K562 (cell line): ENCODE measurements around the gene RNASET2. TPM values are rescaled to one million over a fixed set of nuclear protein-coding genes. Genes with fewer than 3 reads are reported as not detected.
A peak's percentile ranks its signal among the peaks of the same experiment; 100 is the strongest.

Experiments
- ARID3B ChIP-seq: fragments of 250-450 bp; sonication (Bioruptor Pico); IDR thresholded peaks from 2 replicates; pipeline ENCODE4 v1.4.0; 2020; ENCODE audit warnings: borderline replicate concordance
- CEBPG ChIP-seq, 3 experiments: fragments of 200-800 bp in 1 of 3; sonication (Bioruptor generic) in 1 of 3; sonication (generic) in 1 of 3; formaldehyde crosslinking in 1 of 3; IDR thresholded peaks in 2 of 3; conservative IDR thresholded peaks in 1 of 3; 2 replicates each; pipeline versions ENCODE4 v1.6.1 to v1.8.0; 2016 to 2022; ENCODE audit warnings: missing compliant biosample characterization in 2 of 3, missing genetic modification characterization in 2 of 3, mild to moderate bottlenecking in 1 of 3, missing genetic modification reagents in 1 of 3
- ETV1 ChIP-seq: fragments of 450-650 bp; conservative IDR thresholded peaks from 2 replicates; pipeline ENCODE4 v1.6.1; 2016; ENCODE audit warnings: missing genetic modification characterization, control low read depth, low read depth, missing compliant biosample characterization
- GABPA ChIP-seq: fragments of 200-800 bp; sonication (Bioruptor generic); conservative IDR thresholded peaks from 2 replicates; pipeline ENCODE4 v1.6.1; 2016; ENCODE audit warnings: low read depth, missing genetic modification characterization, missing compliant biosample characterization
- HDAC6 ChIP-seq: IDR thresholded peaks from 2 replicates; pipeline ENCODE4 v1.6.1; 2012; ENCODE audit warnings: low read depth, mild to moderate bottlenecking, control low read depth, inconsistent platforms, low read length, moderate library complexity
- KDM1A ChIP-seq, 2 experiments: fragments of 450-650 bp; IDR thresholded peaks; 2 replicates each; pipeline ENCODE4 v1.6.1; 2016; ENCODE audit warnings: mild to moderate bottlenecking in 2 of 2
- MAFG ChIP-seq: fragments of 450-650 bp; conservative IDR thresholded peaks from 2 replicates; pipeline ENCODE4 v1.6.1; 2016; ENCODE audit warnings: missing genetic modification characterization, missing compliant biosample characterization
- MTA3 ChIP-seq: fragments of 450-650 bp; formaldehyde crosslinking; IDR thresholded peaks from 2 replicates; pipeline ENCODE4 v1.6.1; 2017; ENCODE audit warnings: mild to moderate bottlenecking, borderline replicate concordance
- PHB2 ChIP-seq: fragments of 450-650 bp; IDR thresholded peaks from 2 replicates; pipeline ENCODE4 v1.6.1; 2017; ENCODE audit warnings: low read depth
- TAF7 ChIP-seq: fragments of 450-650 bp; IDR thresholded peaks from 2 replicates; pipeline ENCODE4 v1.6.1; 2016; ENCODE audit warnings: missing genetic modification characterization, missing compliant biosample characterization
- ZNF444 ChIP-seq: fragments of 250-450 bp; sonication (Bioruptor Pico); IDR thresholded peaks from 2 replicates; pipeline ENCODE4 v1.4.0; 2020; ENCODE audit warnings: mild to moderate bottlenecking, moderate library complexity
- ZNF584 ChIP-seq: fragments of 200-800 bp; sonication (Bioruptor generic); IDR thresholded peaks from 2 replicates; pipeline ENCODE4 v1.6.1; 2016; ENCODE audit warnings: low read depth, mild to moderate bottlenecking, missing genetic modification characterization, missing compliant biosample characterization
- ZNF655 ChIP-seq: fragments of 250-450 bp; sonication (Bioruptor Pico); IDR thresholded peaks from 2 replicates; pipeline ENCODE4 v1.5.0; 2021
- polyA plus RNA-seq, 8 experiments: library from polyadenylated mRNA; depleted of rRNA in 4 of 8; stranded (reverse) in 5 of 8; unstranded in 3 of 8; fragments of >200 nt; fragmentation: Nextera tagmentation in 2 of 8; fragmentation: Illumina TruSeq in 1 of 8; extraction: Ambion mirVana in 2 of 8; extraction: Trizol in 1 of 8; gene quantifications; 2 replicates each; pipeline versions ENCODE4 v1.2.1 to v1.2.3, GENCODE V29; 2011 to 2014; ENCODE audit warnings: inconsistent platforms in 1 of 8, missing spikeins in 1 of 8
- total RNA-seq, 7 experiments: library from RNA; depleted of rRNA in 6 of 7; stranded (reverse); fragments of >200 nt in 6 of 7; fragmentation: Illumina TruSeq in 2 of 7; extraction: Trizol in 2 of 7; gene quantifications; 2 replicates each; pipeline versions ENCODE4 v1.2.1 to v1.2.3, GENCODE V29; 2011 to 2021; ENCODE audit warnings: low replicate concordance in 1 of 7
- TF ChIP-seq, protein P1 (sequence below): sonication (generic); formaldehyde crosslinking; IDR thresholded peaks from 2 replicates; pipeline ENCODE4 v1.8.1; 2023; ENCODE audit warnings: missing genetic modification reagents, mild to moderate bottlenecking, borderline replicate concordance
- TF ChIP-seq, protein P2 (sequence below): fragments of 450-650 bp; IDR thresholded peaks from 2 replicates; pipeline ENCODE4 v1.6.1; 2016; ENCODE audit warnings: antibody characterized with exemption

The RNASET2 gene
- total and polyA plus RNA-seq, 9 of the 15 experiments (the other 6 are each of a cell fraction or from before 2014, with no cell fraction given) = 7.4 to 141 (median 91.3) TPM

GRCh38 chr6:166942393-166943168, 13.8 kb downstream of the RNASET2 start (continued):
- TF ChIP-seq CEBPG (CRISPR knock-in tag; IDR thresholded peaks at IDR 0.05) = no peak; the same call in 1 of the 2 replicates
- TF ChIP-seq CEBPG (tag; conservative IDR thresholded peaks at IDR 0.05 in 1 of 2, IDR thresholded peaks at IDR 0.05 in 1 of 2) = peak; percentile 88 to 95
- TF ChIP-seq HDAC6 = no peak
- 0 out of 2 replicates have a peak, but pooled peaks have one; percentile 27 for TF ChIP-seq ETV1
- TF ChIP-seq ZNF444 = 0 out of 2 replicates have a peak, but pooled peaks have one; percentile 17
- TF ChIP-seq MTA3 = peak; percentile 28; the same call in 1 of the 2 replicates
- TF ChIP-seq ARID3B (CRISPR knock-in tag) = no peak
- no peak for TF ChIP-seq TAF7
- no peak for TF ChIP-seq ZNF655
- TF ChIP-seq PHB2 = no peak
- TF ChIP-seq, protein P1, sequence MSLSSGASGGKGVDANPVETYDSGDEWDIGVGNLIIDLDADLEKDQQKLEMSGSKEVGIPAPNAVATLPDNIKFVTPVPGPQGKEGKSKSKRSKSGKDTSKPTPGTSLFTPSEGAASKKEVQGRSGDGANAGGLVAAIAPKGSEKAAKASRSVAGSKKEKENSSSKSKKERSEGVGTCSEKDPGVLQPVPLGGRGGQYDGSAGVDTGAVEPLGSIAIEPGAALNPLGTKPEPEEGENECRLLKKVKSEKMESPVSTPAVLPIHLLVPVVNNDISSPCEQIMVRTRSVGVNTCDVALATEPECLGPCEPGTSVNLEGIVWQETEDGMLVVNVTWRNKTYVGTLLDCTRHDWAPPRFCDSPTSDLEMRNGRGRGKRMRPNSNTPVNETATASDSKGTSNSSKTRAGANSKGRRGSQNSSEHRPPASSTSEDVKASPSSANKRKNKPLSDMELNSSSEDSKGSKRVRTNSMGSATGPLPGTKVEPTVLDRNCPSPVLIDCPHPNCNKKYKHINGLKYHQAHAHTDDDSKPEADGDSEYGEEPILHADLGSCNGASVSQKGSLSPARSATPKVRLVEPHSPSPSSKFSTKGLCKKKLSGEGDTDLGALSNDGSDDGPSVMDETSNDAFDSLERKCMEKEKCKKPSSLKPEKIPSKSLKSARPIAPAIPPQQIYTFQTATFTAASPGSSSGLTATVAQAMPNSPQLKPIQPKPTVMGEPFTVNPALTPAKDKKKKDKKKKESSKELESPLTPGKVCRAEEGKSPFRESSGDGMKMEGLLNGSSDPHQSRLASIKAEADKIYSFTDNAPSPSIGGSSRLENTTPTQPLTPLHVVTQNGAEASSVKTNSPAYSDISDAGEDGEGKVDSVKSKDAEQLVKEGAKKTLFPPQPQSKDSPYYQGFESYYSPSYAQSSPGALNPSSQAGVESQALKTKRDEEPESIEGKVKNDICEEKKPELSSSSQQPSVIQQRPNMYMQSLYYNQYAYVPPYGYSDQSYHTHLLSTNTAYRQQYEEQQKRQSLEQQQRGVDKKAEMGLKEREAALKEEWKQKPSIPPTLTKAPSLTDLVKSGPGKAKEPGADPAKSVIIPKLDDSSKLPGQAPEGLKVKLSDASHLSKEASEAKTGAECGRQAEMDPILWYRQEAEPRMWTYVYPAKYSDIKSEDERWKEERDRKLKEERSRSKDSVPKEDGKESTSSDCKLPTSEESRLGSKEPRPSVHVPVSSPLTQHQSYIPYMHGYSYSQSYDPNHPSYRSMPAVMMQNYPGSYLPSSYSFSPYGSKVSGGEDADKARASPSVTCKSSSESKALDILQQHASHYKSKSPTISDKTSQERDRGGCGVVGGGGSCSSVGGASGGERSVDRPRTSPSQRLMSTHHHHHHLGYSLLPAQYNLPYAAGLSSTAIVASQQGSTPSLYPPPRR (CRISPR knock-in tag) = no peak
- TF ChIP-seq KDM1A (IDR thresholded peaks at IDR 0.05) = peak; percentile 99
- peak; percentile 77; the same call in 1 of the 2 replicates for TF ChIP-seq ZNF584
- TF ChIP-seq, protein P2, sequence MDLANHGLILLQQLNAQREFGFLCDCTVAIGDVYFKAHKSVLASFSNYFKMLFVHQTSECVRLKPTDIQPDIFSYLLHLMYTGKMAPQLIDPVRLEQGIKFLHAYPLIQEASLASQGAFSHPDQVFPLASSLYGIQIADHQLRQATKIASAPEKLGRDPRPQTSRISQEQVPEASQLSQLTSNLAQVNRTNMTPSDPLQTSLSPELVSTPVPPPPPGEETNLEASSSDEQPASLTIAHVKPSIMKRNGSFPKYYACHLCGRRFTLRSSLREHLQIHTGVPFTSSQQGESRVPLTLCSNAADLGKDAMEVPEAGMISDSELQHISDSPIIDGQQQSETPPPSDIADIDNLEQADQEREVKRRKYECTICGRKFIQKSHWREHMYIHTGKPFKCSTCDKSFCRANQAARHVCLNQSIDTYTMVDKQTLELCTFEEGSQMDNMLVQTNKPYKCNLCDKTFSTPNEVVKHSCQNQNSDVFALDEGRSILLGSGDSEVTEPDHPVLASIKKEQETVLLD = no peak
- peak; percentile 30; the same call in 1 of the 2 replicates for TF ChIP-seq MAFG (tag)
- 0 out of 2 replicates have a peak, but pooled peaks have one; percentile 35 for TF ChIP-seq GABPA (tag)
